Measurements from ENCODE around the gene PPP1R14D.

PPP1R14D gene

GRCh38 chr15:40819048-40819447 lies 9.5 kb downstream of the PPP1R14D start:
- TF ChIP-seq CTCF (IDR thresholded peaks at IDR 0.05; ENCODE audit: insufficient read depth, missing control alignments) = no peak
- no peak for DNase-seq (ENCODE audit: insufficient read length, low spot score)
- FAIRE-seq = no peak

- DNase-seq (ENCODE audit: insufficient read length, low spot score) = no peak
- no peak for TF ChIP-seq CTCF (IDR thresholded peaks at IDR 0.05; ENCODE audit: insufficient read depth, missing control alignments)
- no peak for FAIRE-seq
Observed at GRCh38 chr15:40815042-40815698, 13.3 kb downstream of the PPP1R14D start.

- FAIRE-seq = no peak
- no peak for DNase-seq (ENCODE audit: insufficient read length, low spot score)
- TF ChIP-seq CTCF (IDR thresholded peaks at IDR 0.05; ENCODE audit: insufficient read depth, missing control alignments) = no peak
Observed at GRCh38 chr15:40812721-40813425, 15.6 kb downstream of the PPP1R14D start.

- DNase-seq (ENCODE audit: insufficient read length, low spot score) = no peak
- no peak for TF ChIP-seq CTCF (IDR thresholded peaks at IDR 0.05; ENCODE audit: insufficient read depth, missing control alignments)
- FAIRE-seq = no peak
Observed at GRCh38 chr15:40808861-40809450, 19.6 kb downstream of the PPP1R14D start.

GRCh38 chr15:40807888-40808461 lies 20.5 kb downstream of the PPP1R14D start:
- FAIRE-seq = no peak

More at GRCh38 chr15:40807888-40808461, 20.5 kb downstream of the PPP1R14D start:
- TF ChIP-seq CTCF (IDR thresholded peaks at IDR 0.05; ENCODE audit: insufficient read depth, missing control alignments) = no peak
- no peak for DNase-seq (ENCODE audit: insufficient read length, low spot score)
